Measurements from ENCODE around the gene SHROOM3. TPM values are rescaled to one million over a fixed set of nuclear protein-coding genes. Genes with fewer than 3 reads are reported as not detected.
A peak's percentile ranks its signal among the peaks of the same experiment; 100 is the strongest.
"Not testable (repeated sequence)": the region's sequence is repeated elsewhere in the genome, so short reads cannot be mapped to it uniquely, and the experiment has no call there.

SHROOM3 gene
- total RNA-seq, 1 donor from 2014 or later, result 8.0 TPM

DNA sequence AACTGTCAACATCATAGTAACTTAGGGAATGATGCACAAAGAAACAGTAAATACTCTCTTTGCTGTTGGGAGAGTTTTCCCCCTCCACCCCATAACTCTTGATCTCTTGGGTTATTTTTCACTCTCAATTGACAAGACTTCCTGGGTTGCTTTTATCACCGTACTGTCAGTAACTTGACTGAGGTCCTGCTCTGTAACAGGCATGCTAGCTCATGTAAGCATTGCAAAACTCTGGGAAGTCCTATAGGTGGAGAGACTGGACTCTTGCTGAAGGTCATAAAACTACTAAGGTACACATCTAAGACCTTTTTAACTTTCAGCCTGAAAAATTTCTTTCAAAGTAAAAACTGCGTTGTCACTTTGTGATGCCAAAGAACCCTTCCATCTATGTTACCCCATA, 10.9 kb downstream of the SHROOM3 start:
- DNase-seq, result no peak

DNA sequence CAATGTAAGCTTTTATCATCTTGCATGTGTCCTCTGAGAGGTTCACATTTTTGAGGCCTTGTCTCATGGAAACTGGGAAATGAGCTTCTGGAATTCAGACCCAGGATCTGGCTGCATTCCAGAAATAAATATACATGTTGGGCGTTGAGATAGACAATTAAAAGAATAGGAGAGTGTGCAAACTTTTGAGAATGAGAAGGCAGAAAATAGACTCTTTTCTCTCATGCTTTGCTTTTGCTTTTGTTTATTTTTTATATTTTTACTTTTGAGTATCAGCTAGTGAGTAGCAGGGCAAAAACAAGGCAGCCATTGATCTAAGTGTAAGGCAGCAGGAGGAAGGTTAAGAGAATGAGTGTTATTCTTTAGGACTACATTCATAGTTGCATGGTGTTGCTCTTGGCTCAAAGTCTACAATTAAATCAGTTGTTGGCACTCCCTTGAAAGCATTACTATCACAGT, 12.4 kb downstream of the SHROOM3 start:
- peak; percentile 4 for DNase-seq

DNA sequence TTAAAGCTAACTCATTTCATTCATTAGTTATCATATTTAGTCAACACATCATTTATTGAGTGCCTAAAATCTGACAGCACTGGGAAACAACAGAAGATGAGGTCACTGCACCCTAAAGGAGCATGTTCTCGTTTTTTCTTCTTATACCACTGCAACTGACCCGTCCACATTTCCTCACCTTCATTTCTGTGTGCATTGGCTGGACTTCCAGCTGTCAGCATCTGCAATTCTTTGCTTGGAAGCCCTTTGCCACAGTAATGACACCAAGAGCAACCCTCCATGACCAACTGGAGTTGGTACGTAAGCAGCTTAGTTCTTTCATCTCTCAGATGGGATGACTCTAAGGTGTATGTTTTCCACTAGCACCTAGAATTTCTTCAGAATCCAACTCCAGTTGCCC, 13.2 kb downstream of the SHROOM3 start:
- no peak for DNase-seq

DNA sequence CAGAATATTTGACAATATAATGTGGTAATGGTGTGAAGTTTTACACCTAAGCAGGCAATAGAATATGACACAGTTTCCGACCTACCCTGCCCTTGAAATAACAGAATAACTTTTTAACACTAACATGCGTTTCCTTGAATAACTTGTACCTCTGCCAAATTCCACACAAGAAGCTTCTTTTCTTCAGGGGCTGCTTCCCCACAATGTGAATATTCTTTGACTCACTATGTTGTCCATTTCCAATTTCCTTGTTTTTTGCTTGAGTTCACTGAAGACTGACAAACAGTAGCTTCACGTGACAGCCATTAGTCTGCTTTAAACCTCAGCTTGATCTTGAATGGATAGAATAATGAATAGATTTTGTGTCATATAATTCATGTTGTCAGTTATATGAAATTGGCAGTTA, 14.3 kb downstream of the SHROOM3 start:
- DNase-seq, result no peak

DNA sequence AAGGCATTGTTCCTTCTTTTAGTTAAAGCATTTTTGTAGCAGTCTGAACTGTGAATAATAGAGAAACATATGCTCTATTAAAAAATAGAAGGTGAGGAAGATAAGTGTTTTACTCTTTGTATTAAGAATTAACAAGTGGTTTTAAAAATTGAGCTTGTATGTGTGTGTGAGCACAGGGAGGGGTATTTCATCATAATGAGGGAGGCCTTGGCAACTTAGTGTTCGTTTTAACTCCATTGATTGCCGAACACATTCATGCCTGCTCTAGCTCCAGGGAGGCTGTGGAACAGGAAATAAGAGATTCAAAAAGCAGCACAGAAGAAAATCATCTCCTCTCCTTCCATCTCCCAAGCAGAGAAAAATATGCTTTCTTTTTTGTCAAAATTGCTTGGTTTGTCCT, 14.8 kb downstream of the SHROOM3 start:
- no peak for DNase-seq

DNA sequence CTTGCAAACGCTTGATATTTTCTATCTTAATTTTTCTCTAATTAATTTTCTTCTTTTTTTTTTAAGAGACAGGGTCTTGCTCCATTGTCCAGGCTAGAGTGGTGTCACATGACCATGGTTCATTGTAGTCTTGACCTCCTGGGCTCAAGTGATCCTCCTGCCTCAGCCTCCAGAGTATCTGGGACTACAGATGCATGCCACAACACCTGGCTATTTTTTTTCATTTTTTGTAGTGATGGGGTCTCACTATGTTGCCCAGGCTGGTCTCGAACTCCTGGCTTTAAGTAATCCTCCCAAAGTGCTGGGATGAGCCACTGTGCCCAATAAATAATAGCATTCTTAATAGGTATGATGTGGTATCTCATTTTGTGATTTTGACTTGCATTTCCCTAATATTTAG, 18.2 kb downstream of the SHROOM3 start:
- DNase-seq, result no peak

DNA sequence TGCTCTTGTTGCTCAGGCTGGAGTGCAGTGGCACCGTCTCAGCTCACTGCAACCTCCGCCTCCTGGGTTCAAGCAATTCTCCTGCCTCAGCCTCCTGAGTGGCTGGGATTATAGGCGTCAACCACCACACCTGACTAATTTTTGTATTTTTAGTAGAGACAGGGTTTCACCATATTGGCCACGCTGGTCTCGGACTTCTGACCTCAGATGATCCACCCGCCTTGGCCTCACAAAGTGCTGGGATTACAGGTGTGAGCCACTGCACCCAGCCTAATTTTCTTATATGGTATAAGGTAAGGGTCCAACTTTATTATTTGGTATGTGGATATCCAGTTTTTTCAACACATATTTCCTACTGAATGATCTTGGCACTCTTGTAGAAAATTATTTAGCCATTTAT, 19.0 kb downstream of the SHROOM3 start:
- DNase-seq, result not testable (repeated sequence)

DNA sequence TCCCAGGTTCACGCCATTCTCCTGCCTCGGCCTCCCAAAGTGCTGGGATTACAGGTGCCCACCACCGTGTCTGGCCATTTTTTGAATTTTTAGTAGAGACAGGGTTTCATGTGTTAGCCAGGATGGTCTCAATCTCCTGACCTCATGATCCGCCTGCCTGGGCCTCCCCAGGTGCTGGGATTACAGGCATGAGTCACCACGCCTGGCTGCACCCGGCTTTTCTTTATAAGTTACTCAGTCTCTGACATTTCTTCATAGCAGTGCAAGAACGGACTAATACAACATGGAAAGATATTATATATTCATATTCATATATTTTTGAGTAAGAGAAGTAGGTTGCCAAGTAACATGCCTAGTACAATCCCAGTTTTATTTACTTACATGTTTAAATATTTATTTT, 22.9 kb downstream of the SHROOM3 start:
- no peak for DNase-seq

DNA sequence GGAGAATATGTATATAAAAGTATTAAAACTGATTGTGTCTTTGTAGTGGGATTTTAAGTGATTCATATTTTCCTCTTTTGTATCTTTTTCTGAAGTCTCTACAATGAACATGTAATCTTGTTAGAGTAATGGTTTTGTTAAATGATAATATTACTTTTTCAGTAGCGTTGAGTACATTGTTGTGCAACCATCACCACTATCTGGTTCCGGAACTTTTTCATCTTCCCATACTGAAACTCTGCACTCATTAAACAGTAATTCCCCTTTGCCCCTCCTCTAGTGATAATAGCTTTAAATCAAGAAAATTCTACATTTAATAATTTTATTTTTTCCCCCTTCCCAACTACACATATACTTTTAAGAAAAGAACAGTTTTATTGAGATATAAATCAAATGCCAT, 23.3 kb downstream of the SHROOM3 start:
- no peak for DNase-seq

DNA sequence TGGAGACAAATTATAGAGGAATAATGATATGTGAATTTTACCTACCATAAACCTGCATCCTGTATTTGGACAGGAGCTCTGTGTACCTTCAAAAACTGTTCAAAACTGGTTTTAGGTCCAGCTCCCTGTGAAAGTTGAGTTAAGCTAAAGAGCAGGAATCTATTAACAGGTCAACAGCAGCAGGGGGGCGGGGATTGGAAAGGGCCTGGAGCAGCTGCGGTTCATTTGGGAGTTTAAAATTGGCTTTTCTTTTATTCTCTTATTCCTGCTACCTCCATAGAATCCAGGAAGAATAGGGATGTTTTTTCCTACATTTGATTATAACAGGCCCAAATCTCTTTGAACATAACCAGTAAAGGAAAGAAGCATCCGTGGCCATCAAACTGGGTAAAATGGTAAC, 23.8 kb downstream of the SHROOM3 start:
- DNase-seq, result no peak

DNA sequence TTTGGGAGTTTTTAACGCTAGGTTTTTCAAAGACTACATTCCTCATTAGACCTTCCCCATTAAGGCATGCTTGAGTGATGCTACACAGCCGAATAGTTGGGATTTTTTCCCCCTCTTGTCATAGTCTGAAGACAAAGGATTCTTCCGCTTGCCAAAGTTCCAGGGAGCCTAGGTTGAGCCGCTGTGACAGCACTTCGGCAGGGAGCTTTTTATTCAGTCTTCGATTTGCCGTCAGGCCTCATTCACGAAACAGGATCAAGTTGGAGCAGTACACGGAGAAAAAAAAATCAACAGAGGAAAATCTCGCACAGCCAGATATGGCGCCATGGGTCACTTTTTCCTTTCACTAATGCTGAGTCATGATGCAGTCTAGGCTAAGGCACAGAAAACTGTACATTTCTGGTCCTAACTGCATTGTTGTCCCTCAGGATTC, 24.3 kb downstream of the SHROOM3 start:
- DNase-seq, result peak; percentile 7

DNA sequence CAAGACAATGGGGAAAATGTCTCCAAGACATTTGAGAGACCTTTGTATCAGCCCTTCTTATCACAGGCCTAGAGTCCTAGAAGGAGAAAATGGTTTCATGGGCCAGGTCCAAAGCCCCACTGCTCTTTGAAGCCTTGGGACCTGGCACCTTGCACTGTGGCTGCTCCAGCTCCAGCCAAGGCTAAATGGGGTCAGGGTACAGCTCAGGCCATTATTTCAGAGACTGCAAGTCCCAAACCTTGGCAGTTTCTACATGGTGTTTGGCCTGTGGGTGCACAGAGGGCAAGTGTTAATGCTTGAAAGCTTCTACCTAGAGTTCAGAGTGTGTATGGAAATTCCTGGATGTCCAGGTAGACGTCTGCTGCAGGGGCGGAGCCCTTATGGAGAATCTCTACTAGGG, 28.5 kb downstream of the SHROOM3 start:
- no peak for DNase-seq

DNA sequence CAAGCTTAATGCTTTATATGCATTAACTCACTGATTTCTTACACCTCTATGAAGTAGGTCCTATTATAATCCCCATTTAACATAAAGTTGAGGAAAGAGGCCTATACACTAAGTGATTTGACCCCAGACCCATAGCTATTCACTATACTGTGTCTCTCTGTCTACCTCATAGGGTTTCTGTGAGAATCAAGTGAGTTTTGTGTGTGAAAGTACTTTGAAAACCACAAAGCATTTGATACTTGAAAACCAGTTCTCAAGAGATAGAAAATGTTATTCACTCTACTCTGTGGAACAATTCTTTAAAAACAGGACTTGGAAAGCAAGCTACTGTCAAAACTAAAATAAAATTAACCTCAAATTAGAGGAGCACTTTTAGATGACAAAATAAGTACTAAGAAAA, 35.0 kb downstream of the SHROOM3 start:
- no peak for DNase-seq

DNA sequence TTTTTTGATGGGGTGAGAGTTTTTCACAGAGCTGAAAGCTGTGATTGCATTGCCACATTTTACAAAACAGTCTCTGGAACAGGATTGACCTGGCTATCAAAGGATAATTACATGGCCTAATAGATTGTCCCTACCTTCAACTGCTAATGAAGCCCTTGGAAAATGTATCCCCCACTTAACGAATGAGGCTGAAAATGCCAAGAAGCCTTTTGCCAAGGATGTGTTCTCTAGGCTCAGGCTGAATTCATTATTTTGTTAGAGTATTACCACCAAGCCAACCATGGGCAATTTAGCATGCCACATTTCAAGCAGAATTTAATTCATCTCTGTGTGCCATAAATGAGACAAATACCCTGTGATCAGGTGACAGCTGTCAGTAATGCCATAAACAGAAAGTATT, 35.5 kb downstream of the SHROOM3 start:
- DNase-seq, result no peak

DNA sequence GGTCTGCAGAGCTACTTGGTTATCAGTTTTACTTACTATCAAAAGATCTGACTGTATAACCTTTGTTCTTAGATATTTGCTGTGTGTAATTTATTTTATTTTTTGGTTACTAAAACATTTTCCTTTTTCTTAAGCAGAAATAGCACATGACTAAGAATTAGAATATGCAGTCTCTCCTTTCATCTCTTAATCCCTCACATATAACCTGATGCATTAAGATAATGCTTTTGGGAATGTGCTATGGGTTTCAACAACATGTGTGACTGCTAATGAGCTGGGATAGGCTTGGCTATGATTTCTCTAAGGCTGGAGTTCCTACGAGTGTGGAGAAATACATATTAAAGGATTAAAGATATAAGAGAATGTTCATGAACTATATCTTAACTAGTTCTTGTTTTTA, 41.5 kb downstream of the SHROOM3 start:
- no peak for DNase-seq

DNA sequence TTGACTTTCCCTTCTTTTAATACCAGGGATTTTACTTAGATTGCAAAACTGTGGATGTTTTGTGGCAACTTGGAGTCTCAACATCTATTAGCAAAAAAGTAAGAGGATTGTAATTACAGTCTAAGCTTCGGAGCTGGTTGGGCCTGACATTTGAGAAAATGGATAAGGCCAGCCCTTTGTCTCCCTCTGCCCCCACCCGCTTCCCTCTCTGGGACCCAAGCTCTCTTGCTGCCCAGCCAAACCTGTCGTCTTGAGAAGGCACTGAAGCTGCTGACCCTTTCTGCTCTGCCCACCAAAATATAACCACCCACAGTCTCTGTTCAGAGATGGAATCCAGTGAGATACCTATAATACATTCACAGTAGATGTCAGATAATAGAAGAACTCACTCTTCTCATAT, 49.6 kb downstream of the SHROOM3 start:
- no peak for DNase-seq

DNA sequence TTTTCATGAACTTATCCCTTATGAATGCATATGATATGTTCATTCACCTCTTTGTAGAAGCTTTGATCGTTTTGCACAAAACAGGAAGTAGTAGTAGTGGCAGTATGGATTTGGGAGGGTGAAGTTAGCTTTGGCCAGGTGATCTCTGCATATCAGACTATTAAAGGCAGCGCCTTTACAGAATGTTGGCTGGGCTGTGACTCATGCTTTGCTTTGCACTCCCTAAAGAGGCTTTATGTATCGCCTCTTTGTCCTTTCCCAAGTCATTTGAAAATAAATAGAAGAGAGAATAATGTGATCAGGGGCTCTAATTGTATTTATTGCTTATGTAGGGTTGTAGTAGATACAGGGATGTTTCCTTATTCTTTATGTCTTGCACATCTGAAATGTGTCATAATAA, 50.4 kb downstream of the SHROOM3 start:
- no peak for DNase-seq

DNA sequence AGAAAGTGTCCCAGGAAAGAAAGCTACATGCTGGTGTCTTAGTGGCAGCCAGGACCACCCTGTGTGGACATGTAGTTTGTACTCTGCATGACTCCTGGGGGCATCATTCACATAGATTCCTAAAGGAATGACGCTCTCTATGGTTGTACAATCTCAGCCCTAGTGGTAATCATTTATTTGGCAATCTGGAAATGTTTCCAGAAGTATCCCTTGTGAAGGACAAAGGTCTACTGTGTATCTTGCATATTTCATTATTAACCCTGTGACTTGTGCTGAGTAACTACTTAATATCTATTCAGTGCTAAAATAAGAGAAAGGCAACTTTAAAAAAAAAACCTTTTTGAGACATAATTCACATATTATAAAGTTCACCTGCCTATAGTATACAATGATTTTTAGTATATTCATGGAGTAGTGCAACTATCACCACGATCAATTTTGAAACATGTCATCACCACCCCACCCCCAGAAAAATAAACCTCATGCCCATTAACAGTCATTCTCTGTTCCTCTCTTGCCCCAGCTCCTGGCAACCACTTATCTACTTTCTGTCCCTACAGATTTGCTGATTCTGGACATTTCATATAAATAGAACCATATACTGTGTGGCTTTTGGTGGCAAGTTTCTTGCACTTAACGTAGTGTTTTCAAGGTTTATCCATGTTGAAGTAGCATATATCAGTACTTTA, 51.7 kb downstream of the SHROOM3 start:
- no peak for DNase-seq

DNA sequence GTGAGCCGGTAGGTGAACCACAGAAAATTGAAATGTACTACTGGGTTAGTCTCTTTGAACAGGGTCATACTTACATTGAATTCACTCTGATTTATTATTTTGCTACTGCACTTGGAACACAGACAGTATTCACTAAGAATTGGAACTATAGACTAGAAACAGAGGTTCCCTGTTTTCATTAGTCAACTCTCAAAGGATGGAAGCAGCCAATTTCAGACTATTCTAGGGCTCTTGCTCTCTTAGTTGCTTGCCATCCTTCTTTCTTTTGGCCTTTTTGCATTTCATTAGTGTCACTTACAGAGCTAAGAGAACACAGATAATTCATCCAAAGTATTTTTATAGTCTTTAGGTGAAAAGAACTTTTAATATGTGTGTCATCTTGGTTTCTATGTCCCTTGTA, 52.6 kb downstream of the SHROOM3 start:
- no peak for DNase-seq

DNA sequence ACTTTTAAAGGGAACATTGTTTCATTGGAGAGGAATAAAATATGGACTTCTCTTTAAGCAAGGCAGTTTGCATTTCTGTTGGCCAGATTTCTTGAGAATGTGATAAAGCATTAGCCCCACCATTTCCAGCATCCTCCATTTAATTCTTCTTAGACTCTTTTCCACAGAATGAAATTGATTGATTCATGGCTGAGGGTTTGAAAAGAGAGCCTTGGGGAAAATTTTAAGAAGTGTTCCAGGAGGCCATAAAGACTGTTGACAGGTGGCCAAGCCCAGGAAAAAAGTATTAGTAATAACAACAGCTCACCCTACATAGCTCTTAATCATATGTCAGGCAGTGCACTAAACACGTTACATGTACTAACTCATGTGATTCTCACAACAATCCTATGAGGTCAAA, 53.4 kb downstream of the SHROOM3 start:
- no peak for DNase-seq

DNA sequence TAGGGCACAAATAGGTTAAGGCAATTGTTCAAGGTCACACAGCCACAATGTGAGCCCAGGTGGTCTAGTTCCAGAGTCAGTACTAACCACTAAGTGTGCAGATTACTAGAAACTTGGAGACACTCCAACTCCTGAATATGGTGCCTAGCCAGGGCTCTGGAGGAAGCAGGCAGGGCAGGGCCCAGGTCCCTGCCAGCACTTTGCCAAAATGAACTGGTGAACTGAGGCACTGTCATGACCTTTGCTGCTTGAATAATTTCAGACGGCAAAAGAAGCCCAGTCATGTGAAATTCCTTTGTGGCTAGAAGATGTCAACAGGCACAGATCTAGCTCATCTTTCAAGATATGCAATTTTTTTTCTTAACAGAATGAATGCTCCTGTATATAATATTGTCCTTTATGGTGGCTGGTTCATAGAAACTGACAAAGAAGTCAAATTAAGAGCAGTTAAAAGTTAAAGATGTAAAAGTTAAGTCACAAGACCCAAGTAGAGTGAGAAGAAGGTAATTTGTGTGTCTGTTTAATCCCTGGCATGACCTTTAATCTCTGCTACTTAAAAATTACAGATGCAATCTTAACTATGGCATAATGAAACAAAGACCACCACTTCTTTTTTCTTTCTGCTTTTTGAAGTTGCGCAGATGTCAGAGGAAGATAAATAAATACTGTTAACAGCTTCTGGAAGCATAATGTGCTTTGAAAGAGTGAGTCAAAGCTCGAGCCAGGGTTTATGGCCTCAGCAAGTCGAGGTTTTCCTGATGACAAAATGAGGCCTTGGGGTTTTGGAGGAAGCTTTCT, 54.1 kb downstream of the SHROOM3 start:
- no peak for DNase-seq

DNA sequence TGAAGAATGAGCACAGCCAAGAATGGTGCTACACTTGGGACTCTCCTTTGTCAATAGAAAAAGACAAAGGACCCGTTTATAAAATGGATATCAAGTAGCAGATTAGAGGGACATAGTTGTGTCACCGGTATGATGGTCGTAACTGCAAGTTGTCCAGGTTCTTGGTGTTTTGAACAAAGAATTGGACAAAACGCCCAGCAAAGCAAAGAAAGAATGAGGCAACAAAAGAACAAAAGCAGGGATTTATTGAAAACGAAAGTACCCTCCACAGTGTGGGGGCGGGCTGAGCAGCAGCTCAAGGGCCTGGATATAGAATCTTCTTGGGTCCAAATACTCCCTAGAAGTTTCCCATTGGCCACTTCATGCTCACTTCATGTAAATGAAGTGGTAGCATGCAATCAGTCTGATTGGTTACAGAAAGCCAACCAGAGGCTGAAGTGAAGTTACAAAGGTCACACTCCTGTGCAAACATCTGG, 54.7 kb downstream of the SHROOM3 start:
- DNase-seq, result no peak

DNA sequence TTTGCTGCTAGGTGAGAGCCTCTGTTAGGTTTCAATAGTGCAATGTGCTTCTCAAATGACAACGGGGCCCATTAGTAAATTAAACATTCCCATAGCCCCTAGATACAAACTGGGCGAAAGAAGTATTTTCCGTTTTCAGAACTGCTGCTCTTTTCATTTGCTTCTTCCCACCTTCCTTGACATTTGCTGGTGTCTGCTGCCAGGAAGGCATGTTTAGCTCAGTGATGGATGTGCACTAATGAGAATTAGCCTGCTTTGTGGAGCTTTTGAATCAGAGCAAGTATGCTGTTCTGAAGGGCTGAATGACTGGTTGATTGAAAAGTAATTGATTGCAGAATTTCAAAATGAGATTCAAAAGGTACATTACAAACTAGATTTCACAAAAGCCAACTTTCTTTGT, 57.0 kb downstream of the SHROOM3 start:
- no peak for DNase-seq

DNA sequence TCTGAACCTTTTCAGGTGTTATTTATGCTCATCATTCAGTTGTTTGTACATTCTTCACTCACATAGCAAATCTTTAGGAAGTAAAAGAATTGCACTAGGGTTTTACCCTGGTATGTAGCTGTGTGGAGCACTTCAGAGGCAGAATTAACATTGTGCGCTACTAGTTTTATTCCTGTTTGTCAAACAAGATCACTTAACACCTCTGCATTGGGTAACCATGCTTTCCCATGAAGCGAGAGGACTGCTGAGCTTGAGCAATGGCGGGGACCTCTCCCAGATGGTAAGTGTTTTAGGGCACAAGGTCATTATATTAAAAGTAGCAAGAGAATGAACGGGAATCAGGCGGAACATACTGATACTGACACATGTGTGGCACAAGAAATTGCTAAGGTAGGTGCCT, 59.2 kb downstream of the SHROOM3 start:
- DNase-seq, result no peak
